PFSK-1 (cell line): ENCODE results near the gene PREPL. TPM values are rescaled to one million over a fixed set of nuclear protein-coding genes. Genes with fewer than 3 reads are reported as not detected.

ENCODE experiments used
- FOXP2 ChIP-seq: optimal IDR thresholded peaks from 2 replicates; pipeline ENCODE3; 2011; ENCODE audit warnings: borderline replicate concordance, control low read depth, inconsistent platforms; ENCODE audit not compliant: insufficient read depth; ENCODE audit errors: extremely low read length, extremely low read depth
- POLR2AphosphoS5 ChIP-seq: IDR thresholded peaks from 2 replicates; pipeline ENCODE4 v1.6.1; 2012; ENCODE audit warnings: low read depth, mild to moderate bottlenecking, control low read depth, low read length, moderate library complexity
- SIN3A ChIP-seq: IDR thresholded peaks from 2 replicates; pipeline ENCODE4 v1.6.1; 2012; ENCODE audit warnings: mild to moderate bottlenecking, low read length, moderate library complexity, borderline replicate concordance; ENCODE audit not compliant: insufficient read depth
- TAF1 ChIP-seq: IDR thresholded peaks from 2 replicates; pipeline ENCODE4 v1.6.1; 2012; ENCODE audit warnings: low read length, control low read depth, borderline replicate concordance; ENCODE audit not compliant: insufficient read depth
- polyA plus RNA-seq: library from polyadenylated mRNA; unstranded; fragments of >200 nt; gene quantifications from one replicate; pipeline ENCODE4 v1.2.1, GENCODE V29; 2012; ENCODE audit warnings: low read depth, missing spikeins; ENCODE audit not compliant: insufficient read length
- TF ChIP-seq, protein P1 (sequence below), 2 experiments: IDR thresholded peaks; 2 replicates each; pipeline versions ENCODE4 v1.6.1 to v1.8.0; 2011 to 2012; ENCODE audit warnings: low read depth in 2 of 2, low read length in 2 of 2, control low read depth in 1 of 2, inconsistent platforms in 1 of 2, mild to moderate bottlenecking in 1 of 2, moderate library complexity in 1 of 2; ENCODE audit not compliant: insufficient read depth in 1 of 2

The PREPL gene
- polyA plus RNA-seq, result 20.3 TPM

DNA sequence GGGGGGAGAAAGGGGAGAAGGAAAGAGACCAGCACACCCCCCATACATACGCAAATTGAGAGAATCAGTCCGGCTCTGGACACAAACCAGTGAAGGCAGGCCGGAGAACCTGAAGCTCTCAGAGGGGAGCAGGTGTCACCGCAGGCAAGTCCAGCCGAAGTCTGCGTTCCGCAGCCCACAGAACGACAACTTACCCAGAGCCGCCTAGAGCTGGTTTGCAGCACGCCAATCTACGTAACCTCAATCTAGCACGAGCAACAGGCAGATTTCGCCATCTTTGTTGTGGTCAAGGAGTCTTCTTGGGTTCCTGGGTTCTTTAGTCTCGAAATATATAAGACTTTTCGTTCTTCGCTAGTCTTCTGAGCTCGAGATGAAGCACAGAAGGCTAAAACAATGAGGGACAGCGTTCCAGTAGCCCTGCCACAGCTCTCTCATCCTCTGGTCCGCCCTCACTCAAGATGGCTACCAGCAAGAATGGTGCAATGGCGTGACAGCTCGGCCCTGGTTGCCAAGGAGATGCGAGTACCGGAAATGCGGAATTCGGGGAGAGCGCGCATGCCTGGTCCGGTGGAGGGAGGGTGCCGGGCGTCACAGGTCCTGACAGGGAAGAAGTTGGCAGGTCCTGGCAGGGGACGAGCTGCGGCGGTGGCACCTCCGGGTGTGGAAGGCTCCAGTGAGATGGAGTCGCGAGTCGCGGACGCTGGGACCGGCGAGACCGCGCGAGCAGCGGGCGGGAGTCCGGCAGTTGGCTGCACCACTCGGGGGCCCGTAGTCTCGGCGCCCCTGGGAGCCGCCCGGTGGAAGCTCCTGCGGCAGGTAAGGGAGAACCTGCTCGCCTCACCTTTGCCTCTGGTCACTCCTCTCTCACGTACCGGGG is at the start of gene PREPL, which contains the start of gene CAMKMT:
Gene PREPL (minus strand): TSS at position 165 of the 877 bp plus-strand sequence. CDS start 15,152 bp downstream, outside the sequence.
Gene CAMKMT (plus strand): TSS at position 618 of the 877 bp plus-strand sequence.
- TF ChIP-seq FOXP2, result peak; percentile 80
- TF ChIP-seq, protein P1, sequence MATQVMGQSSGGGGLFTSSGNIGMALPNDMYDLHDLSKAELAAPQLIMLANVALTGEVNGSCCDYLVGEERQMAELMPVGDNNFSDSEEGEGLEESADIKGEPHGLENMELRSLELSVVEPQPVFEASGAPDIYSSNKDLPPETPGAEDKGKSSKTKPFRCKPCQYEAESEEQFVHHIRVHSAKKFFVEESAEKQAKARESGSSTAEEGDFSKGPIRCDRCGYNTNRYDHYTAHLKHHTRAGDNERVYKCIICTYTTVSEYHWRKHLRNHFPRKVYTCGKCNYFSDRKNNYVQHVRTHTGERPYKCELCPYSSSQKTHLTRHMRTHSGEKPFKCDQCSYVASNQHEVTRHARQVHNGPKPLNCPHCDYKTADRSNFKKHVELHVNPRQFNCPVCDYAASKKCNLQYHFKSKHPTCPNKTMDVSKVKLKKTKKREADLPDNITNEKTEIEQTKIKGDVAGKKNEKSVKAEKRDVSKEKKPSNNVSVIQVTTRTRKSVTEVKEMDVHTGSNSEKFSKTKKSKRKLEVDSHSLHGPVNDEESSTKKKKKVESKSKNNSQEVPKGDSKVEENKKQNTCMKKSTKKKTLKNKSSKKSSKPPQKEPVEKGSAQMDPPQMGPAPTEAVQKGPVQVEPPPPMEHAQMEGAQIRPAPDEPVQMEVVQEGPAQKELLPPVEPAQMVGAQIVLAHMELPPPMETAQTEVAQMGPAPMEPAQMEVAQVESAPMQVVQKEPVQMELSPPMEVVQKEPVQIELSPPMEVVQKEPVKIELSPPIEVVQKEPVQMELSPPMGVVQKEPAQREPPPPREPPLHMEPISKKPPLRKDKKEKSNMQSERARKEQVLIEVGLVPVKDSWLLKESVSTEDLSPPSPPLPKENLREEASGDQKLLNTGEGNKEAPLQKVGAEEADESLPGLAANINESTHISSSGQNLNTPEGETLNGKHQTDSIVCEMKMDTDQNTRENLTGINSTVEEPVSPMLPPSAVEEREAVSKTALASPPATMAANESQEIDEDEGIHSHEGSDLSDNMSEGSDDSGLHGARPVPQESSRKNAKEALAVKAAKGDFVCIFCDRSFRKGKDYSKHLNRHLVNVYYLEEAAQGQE (IDR thresholded peaks at IDR 0.05; ENCODE audit: insufficient read depth in 1 of 2, low read depth in 2 of 2, low read length in 2 of 2), result 0 out of 4 replicates have a peak, but pooled peaks of 1 of the 2 experiments have one; percentile 25
- no peak for TF ChIP-seq TAF1
- peak; percentile 78 for TF ChIP-seq POLR2AphosphoS5
- peak; percentile 68; the same call in 1 of the 2 replicates for TF ChIP-seq SIN3A

DNA sequence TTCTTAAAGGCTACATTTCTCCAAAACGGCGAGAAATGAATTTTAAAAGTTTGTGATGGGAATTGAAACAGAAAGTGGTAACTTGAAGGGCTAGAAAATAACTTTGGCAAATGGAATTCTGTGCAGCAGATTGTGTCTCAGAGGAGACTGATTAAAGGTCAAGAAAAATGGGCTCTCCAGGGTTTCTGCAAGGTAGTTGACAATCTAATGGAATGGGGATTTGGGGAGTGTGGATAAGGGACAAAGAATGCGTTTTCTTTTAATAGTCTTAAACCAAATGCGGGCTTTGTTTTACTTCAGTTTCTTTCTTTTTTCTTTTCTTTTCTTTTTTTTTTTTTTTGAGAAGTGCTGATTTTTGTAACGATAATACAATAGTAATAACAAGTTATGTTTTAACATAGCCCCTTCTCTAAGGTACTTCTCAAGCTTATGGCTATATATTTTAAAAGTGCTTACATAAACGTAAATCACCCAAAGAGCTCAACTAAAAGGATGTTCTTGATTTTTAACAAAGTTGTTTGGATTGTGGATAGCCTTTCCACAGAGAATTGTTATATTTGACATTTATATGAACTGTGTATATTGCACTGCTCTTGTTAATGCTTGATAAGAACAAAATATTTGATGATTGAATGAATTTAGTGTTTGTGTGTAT is 37.1 kb upstream of the PREPL start:
- TF ChIP-seq POLR2AphosphoS5 (no peak), TAF1 (no peak), SIN3A (no peak), FOXP2 (no peak)
- TF ChIP-seq, protein P1 (IDR thresholded peaks at IDR 0.05; ENCODE audit: insufficient read depth in 1 of 2, low read depth in 2 of 2, low read length in 2 of 2), result no peak

DNA sequence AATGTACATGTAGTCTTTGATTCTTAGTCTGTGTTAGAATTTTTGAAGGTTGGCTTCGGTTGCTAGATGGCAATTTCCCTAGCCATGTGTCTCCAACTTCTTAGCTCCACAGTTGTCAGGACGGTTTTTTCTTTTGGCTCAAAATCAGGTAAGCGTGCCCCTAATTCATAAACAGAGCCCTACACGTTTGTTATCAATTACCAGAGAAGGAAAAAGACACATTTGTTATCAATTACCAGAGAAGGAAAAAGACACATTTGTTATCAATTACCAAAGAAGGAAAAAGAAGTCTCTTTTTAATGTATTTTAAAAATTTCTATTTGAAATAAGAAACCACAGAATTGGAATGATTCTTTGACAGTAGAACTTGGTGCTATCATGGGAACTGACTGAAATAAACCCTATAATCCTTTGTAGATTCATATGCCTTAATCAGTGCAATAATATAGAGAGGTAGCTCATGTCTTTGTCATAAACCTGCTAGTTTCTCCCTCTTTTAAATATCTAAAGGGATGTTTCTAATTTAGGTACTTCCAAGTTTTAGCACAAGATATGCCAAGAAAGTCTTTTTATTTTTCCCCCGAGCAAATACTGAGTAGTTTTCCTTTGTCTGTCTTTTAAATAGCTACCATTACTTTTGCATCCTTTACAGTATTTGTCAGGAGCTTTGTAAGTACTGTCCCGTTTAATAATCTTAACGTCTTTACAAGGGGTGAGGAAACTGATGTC is 36.3 kb upstream of the PREPL start:
- TF ChIP-seq TAF1 (no peak), POLR2AphosphoS5 (no peak), SIN3A (no peak), FOXP2 (no peak)
- TF ChIP-seq, protein P1 (IDR thresholded peaks at IDR 0.05; ENCODE audit: insufficient read depth in 1 of 2, low read depth in 2 of 2, low read length in 2 of 2), result no peak

DNA sequence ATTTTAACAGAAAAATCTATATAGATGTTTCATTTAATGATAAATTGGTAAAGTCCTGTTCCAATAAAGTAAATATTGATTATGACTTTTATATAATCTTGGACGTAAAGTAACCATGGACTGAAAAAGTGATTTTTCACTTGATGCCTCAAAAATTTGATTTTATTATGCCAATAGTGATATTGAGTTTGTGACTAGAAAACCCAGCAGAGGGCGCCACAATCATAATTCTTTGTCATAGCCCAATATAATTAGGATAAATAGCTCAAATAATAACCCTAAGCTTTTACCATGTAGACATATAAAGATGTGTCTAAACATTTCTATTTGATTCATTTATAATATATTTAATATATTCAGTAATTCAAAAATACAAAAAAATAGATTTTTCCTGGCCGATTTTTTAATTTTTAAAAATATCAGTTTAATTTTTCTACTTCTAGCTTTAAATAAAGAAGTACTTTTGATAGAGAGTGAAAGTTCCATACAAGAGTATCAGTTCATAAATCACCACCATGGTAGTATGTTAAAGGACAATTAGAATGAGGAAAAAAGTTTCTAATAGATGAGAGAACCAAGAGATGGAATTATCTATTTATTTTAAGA is 31.1 kb upstream of the PREPL start:
- no peak for TF ChIP-seq TAF1
- TF ChIP-seq SIN3A, result no peak
- TF ChIP-seq, protein P1 (IDR thresholded peaks at IDR 0.05; ENCODE audit: insufficient read depth in 1 of 2, low read depth in 2 of 2, low read length in 2 of 2), result no peak
- TF ChIP-seq FOXP2, result no peak
- no peak for TF ChIP-seq POLR2AphosphoS5
